Loucy (cell line): Measurements from ENCODE around the gene PARP1.

ENCODE experiments used
- H2AFZ ChIP-seq: fragments of 200-600 bp; sonication (generic); 2 replicates; pipeline ENCODE4 v1.6.0; 2016; ENCODE audit warnings: antibody characterized with exemption, mild to moderate bottlenecking, low read length, moderate library complexity
- H3F3A ChIP-seq: fragments of 200-600 bp; 2 replicates; pipeline ENCODE4 v1.6.0; 2016; ENCODE audit warnings: antibody characterized with exemption, low read depth, mild to moderate bottlenecking
- H3K27me3 ChIP-seq: fragments of 200-600 bp; sonication (generic); 2 replicates; pipeline ENCODE4 v1.6.1; 2014; ENCODE audit warnings: low read length, mild to moderate bottlenecking; ENCODE audit not compliant: insufficient read depth, poor library complexity, severe bottlenecking
- H3K36me3 ChIP-seq: fragments of 200-600 bp; sonication (generic); 2 replicates; pipeline ENCODE4 v1.6.1; 2016; ENCODE audit warnings: low read length; ENCODE audit not compliant: insufficient read depth
- H3K4me1 ChIP-seq: fragments of 200-600 bp; sonication (generic); 2 replicates; pipeline ENCODE4 v1.5.1; 2014; ENCODE audit warnings: low read length, mild to moderate bottlenecking; ENCODE audit not compliant: insufficient read depth, poor library complexity, severe bottlenecking
- H3K4me2 ChIP-seq: fragments of 200-600 bp; sonication (generic); 2 replicates; pipeline ENCODE4 v1.6.0; 2014; ENCODE audit warnings: antibody characterized with exemption, low read length, low read depth, mild to moderate bottlenecking; ENCODE audit not compliant: poor library complexity, severe bottlenecking
- H3K4me3 ChIP-seq: fragments of 200-600 bp; sonication (generic); 2 replicates; pipeline ENCODE4 v1.5.1; 2014; ENCODE audit warnings: low read length, mild to moderate bottlenecking, mixed read lengths; ENCODE audit not compliant: poor library complexity, severe bottlenecking
- H3K79me2 ChIP-seq: fragments of 200-600 bp; sonication (generic); 2 replicates; pipeline ENCODE4 v1.6.1; 2014; ENCODE audit warnings: low read length; ENCODE audit not compliant: insufficient read depth
- H3K9ac ChIP-seq: fragments of 200-600 bp; sonication (generic); 2 replicates; pipeline ENCODE4 v1.6.0; 2014; ENCODE audit warnings: mild to moderate bottlenecking, low read depth, low read length, moderate library complexity; ENCODE audit not compliant: poor library complexity, severe bottlenecking
- H3K9me2 ChIP-seq: fragments of 200-600 bp; sonication (generic); replicated peaks from 2 replicates; pipeline ENCODE4 v1.6.1; 2016; ENCODE audit warnings: low read depth, low read length, mixed read lengths
- H3K9me3 ChIP-seq: fragments of 200-600 bp; sonication (generic); 2 replicates; pipeline ENCODE4 v1.6.1; 2014; ENCODE audit warnings: mild to moderate bottlenecking, antibody characterized with exemption, low read length, low read depth; ENCODE audit not compliant: insufficient read depth
- H4K20me1 ChIP-seq: fragments of 200-600 bp; sonication (generic); 2 replicates; pipeline ENCODE4 v1.6.0; 2014; ENCODE audit warnings: antibody characterized with exemption, low read length, mild to moderate bottlenecking; ENCODE audit not compliant: insufficient read depth, poor library complexity, severe bottlenecking
- CTCF ChIP-seq: fragments of 200-600 bp; sonication (generic); conservative IDR thresholded peaks from 2 replicates; pipeline ENCODE4 v1.5.1; 2014; ENCODE audit warnings: mild to moderate bottlenecking, antibody characterized with exemption, low read length
- EZH2phosphoT487 ChIP-seq: fragments of 200-600 bp; IDR thresholded peaks from 2 replicates; pipeline ENCODE4 v1.6.1; 2018; ENCODE audit warnings: antibody characterized with exemption, mild to moderate bottlenecking, moderate library complexity, borderline replicate concordance

PARP1 gene

GRCh38 chr1:226422478-226422877 is 14.6 kb upstream of the PARP1 start:
- H3K9me2 ChIP-seq: no peaks in the 10 kb centered on the region
- no peak overlapping the region for H2AFZ ChIP-seq
- TF ChIP-seq CTCF (no peak), EZH2phosphoT487 (no peak)
- no peak overlapping the region for H3K4me2 ChIP-seq
- H3F3A ChIP-seq: peaks cover 10% of the 10 kb centered on the region
- no peaks in the 10 kb centered on the region for H3K27me3 ChIP-seq
- H3K4me1 ChIP-seq: peaks cover 16% of the 10 kb centered on the region
- H3K9ac ChIP-seq: no peak overlapping the region
- H4K20me1 ChIP-seq: no peaks in the 10 kb centered on the region
- H3K79me2 ChIP-seq: no peaks in the 10 kb centered on the region
- no peaks in the 10 kb centered on the region for H3K36me3 ChIP-seq
- H3K9me3 ChIP-seq: no peaks in the 10 kb centered on the region
- no peak overlapping the region for H3K4me3 ChIP-seq

GRCh38 chr1:226420897-226421296 is 13.0 kb upstream of the PARP1 start:
- H3K4me2 ChIP-seq: no peak overlapping the region

DNA sequence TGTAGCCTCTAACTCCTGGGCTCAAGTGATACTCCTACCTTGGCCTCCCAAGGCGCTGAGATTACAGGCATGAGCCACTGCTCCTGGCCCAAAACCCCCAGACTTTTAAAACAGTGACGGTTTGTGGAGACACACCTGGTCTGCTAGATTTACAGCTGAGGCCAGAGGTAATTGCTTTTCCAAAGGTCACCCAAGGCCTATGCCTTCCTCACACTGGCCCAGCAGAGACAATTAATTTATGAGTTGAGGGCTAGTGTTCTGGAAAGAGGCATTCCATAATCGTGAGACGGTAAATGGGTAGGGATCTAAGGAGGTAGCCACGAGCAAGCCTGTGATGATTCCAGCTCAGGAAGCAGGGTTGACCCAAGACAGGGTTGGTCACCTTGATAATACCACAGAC is 12.4 kb upstream of the PARP1 start:
- H3K79me2 ChIP-seq: no peaks in the 10 kb centered on the region
- no peak overlapping the region for H2AFZ ChIP-seq
- H3K9ac ChIP-seq: no peak overlapping the region
- H3F3A ChIP-seq: peaks cover 8% of the 10 kb centered on the region
- H3K9me2 ChIP-seq: no peaks in the 10 kb centered on the region
- H3K9me3 ChIP-seq: no peaks in the 10 kb centered on the region
- no peaks in the 10 kb centered on the region for H4K20me1 ChIP-seq
- H3K4me1 ChIP-seq: peaks cover 7% of the 10 kb centered on the region
- no peak for TF ChIP-seq CTCF
- no peak for TF ChIP-seq EZH2phosphoT487
- no peaks in the 10 kb centered on the region for H3K27me3 ChIP-seq
- no peak overlapping the region for H3K4me2 ChIP-seq
- H3K36me3 ChIP-seq: no peaks in the 10 kb centered on the region
- H3K4me3 ChIP-seq: no peak overlapping the region

More at GRCh38 chr1:226420897-226421296, 13.0 kb upstream of the PARP1 start:
- no peaks in the 10 kb centered on the region for H3K36me3 ChIP-seq
- H3K9me3 ChIP-seq: no peaks in the 10 kb centered on the region
- no peak overlapping the region for H2AFZ ChIP-seq
- H4K20me1 ChIP-seq: no peaks in the 10 kb centered on the region
- peaks cover 10% of the 10 kb centered on the region for H3F3A ChIP-seq
- H3K79me2 ChIP-seq: no peaks in the 10 kb centered on the region
- no peaks in the 10 kb centered on the region for H3K27me3 ChIP-seq
- H3K4me3 ChIP-seq: no peak overlapping the region
- H3K4me1 ChIP-seq: peaks cover 7% of the 10 kb centered on the region
- TF ChIP-seq CTCF (no peak), EZH2phosphoT487 (no peak)
- H3K9me2 ChIP-seq: no peaks in the 10 kb centered on the region
- no peak overlapping the region for H3K9ac ChIP-seq
